ENCODE measurements around the gene PPP1R26.
A peak's percentile ranks its signal among the peaks of the same experiment; 100 is the strongest.

The PPP1R26 gene

DNA sequence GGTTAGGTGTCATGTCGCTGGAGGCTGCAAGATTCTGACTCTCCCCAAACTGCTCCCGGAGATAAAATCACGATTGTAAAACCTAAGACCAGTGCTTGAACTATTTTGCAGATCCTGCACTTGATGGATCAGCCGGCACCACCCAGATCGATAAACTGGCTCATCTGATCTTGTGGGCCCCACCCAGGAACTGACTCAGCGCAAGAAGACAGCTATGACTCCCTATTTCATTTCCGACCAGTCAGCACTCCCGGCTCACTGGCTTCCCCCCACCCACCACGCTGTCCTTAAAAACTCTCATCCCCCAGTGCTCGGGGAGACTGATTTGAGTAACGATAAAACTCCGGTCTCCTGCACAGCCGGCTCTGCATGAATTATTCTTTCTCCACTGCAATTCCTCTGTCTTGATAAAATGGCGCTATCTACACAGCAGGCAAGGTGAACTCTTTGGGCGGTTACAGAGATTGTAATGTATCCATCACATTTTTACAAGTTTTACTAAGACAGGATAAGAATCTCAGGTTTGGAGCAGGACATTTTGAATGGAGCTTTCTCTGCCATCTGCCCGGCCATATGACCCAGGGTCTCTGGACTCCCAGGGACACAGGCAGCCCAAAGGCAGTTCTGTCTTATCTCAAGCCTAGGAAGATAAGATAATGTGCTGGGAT lies 10.6 kb upstream of the PPP1R26 start:
- no peak for DNase-seq

- peak; percentile 76 for DNase-seq
These were observed 7.6 kb upstream of the PPP1R26 start for GRCh38 chr9:135471791-135472640.

GRCh38 chr9:135473972-135474543 lies 5.5 kb upstream of the PPP1R26 start:
- no peak for DNase-seq

DNA sequence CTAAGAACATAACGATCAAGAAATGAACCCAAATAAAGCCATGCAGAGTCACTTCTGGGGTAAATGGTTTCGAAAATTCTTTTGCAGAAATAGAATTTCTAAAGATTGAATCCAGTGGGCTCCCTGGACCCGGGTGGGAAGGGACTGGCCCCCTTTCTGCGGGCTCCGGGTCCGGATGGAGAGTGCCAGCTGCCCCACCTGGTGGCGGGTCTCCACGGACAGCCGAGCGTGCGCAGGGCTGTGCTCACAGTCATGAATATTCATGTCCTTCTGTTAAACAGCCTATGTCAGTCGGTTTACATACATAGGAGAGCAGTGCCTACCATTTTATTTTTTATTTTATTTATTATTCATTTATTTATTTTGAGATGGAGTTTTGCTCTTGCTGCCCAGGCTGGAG lies 4.7 kb upstream of the PPP1R26 start:
- DNase-seq: peak; percentile 32

- DNase-seq: no peak
These were observed 2.8 kb upstream of the PPP1R26 start for GRCh38 chr9:135476561-135477355.

GRCh38 chr9:135478191-135478590 lies 1.4 kb upstream of the PPP1R26 start:
- no peak for DNase-seq

GRCh38 chr9:135478829-135479468 lies 633 bp upstream of the PPP1R26 start:
- DNase-seq: peak; percentile 44

DNA sequence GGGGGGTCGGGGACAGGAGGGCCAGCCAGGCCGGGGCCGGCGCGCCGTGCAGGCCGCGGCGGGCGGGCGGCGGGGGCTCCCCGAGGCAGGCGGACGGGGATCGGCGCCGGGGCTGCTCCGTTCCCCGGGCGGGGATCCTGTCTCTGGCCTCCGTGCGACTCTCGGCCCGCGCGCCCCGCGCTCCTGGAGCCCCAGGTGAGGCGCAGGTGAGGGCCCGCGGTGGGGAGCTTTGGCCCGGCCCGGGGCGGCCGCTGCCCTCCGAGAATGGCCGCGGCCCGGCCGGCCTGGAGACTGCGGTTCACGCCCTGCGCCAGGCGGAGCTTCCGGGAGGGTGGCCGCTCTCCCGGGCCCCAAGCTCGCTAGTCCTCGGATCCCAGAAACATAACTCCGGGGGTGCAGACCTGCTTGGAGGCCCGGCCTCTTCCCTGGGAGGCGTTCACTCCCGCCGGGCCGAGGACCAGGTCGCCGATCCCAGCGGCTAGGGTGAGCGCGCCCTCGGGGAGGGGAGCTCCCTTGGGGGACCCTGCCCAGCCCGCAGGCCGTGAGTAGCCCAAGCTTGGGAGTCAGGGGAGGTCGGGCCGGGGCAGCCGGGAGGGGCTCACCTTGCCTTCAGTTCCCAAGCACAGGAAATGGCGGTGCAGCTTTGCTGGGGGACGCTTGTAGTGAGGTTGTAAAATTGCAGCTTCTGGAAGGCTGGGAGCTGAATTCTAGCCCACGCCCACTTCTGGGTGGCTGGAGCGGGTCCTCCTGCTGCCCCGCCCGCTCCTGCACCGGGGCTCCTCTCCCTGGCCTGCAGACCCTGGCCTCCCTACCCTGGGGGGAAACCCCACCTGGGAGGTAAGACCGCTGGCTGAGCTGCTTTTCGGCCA lies 723 bp downstream of the PPP1R26 start:
- peak; percentile 25 for DNase-seq

GRCh38 chr9:135480940-135481310 lies 1.3 kb downstream of the PPP1R26 start:
- no peak for DNase-seq

DNA sequence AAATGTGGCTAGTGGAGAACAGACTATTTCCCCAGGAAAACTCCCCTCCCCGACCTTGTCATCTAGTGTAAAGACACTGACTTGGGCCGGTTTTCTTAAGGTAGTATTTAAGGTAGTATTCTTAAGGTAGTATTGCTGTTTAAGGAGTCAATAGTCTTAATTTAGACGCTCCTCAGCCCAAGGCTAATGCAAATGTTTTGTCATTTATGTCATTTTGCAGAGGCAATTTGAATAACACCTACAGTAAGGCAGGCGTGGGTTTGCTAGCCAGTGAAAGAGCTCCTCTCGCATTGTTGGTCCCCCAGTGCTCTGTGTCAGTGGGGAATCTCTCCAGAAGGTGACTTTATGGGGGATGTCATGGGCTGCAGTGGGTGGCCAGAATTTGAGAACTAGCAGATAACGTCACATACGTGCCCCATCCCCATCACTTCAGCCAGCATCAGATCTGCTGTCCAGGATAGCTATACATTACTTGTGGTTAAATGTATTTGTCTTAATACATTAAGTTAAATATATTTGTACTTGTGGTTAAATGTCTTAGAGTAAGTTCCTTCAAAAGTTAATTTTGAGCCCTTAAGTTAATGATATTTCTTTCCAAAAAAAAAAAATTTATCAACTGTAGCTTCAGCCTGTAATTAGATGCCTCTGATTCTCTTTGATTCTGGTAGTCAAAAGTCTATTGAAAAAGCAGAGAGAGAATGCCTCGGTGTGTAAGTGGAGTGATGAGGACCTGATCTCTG lies 2.6 kb downstream of the PPP1R26 start:
- DNase-seq: no peak

DNA sequence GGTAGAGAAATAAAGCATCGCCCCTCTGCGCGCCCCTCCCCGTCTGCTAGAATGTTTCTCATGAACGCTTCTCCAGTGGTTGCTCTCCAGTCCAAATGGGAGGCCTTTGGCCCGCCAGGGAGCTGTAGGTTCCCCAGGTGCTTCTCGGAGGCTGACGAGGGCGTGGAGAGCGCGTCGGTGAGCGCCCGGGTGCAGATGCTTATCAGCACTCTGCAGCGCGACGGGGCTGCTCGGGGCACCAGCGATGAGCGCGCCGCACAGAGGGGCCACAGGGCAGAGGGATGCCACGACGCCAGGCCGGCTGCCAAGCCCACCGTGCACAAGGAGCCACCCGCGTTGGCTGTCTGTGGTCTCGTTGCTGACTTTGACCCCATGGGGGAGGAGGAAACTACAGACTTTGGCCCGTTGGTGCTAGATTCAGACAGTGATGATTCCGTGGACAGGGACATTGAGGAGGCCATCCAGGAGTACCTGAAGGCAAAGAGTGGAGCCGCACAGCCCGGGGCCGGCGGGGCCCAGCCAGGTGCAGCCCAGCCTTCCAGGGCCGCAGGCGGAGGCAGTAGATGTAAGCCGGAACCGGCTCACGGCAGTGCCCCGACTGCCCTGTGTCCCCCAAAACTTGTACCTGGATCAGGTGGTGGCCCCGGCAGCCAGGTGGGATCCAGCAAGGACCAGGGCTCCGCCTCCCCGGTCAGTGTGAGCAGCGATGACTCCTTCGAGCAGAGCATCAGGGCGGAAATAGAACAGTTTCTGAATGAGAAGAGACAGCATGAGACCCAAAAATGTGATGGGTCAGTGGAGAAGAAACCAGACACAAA lies 5.1 kb downstream of the PPP1R26 start:
- no peak for DNase-seq

DNA sequence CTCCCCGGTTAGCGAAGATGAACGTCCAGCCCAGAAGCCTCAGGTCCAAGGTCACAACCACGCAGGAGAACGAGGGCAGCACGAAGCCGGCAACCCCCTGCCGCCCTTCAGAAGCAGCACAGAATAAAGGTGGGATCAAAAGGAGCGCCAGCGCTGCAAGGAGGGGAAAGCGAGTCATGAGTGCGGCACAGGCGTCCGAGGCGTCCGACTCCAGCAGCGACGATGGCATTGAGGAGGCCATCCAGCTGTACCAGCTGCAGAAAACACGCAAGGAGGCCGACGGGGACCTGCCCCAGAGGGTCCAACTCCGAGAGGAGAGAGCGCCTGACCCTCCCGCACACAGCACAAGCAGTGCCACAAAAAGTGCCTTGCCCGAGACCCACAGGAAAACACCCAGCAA lies 5.8 kb downstream of the PPP1R26 start:
- DNase-seq: no peak

- no peak for DNase-seq
These were observed 6.2 kb downstream of the PPP1R26 start for GRCh38 chr9:135485832-135486231.

DNA sequence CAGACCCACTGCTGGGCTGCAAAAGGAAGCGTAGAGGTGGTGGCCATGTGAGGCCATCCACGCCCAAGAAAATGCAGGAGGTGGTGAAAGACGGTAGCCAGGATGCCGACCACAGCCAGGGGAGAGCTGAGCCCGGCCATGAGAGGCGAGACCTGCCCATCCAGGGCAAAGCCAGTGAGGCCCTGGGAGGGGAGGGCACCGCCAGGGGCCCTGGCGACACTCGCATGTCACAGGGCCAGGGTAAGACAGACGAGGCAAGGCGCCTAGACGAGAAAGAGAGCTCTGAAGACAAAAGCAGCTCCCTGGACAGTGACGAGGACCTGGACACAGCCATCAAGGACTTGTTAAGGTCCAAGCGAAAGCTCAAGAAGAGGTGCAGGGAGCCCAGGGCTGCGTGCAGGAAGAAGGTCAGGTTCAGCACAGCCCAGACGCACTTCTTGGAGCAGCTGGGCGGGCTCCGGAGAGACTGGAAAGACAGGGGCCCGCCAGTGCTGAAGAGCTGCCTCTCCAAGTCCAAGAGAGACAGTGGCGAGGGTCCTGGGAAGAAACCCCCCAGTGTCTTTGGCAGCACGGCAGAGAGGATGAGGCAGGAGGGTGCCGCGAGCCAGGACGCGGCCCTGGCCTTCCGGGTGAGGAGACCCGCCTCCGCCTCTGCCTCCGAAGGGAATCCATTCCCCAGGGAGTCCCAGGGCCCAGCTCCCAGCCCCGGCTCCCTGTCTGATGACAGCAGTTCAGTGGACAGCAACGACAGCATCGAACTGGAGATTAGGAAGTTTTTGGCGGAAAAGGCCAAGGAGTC lies 6.9 kb downstream of the PPP1R26 start:
- no peak for DNase-seq

- DNase-seq: no peak
These were observed 7.9 kb downstream of the PPP1R26 start for GRCh38 chr9:135487281-135488012.

DNA sequence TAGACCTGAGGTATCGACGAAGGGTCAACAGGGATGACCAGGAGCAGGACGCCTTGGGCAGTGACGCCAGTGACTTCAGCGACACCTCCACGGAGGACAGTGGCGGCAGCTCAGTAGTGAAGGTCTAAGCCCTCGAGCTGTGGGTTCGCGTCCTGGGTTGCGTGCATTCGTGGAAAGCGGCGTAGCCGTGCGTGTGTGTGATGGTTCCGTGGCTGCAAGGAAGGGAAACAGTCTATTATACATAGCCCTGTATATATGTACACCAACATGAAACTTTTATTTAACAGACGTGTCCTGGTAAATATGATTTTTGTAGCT lies 8.4 kb downstream of the PPP1R26 start:
- no peak for DNase-seq

DNA sequence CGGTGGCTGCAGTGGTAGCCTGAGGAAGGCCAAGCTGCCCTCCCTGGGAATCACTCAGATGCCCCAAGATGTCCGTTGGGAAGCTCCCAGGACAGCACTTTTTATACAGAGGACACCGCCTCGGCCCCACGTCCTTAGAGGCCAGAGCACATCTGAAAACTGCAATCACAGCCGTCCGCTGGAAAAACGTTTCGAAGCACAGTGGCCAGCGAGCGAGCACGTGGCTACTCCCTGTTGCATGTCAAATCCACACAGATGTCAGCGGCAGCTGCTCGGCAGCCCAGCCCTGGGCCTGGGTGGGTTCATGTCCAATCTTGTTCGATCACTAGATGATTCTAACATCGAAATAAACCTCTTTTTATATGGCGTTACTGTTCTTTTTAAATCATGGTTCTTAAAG lies 8.9 kb downstream of the PPP1R26 start:
- no peak for DNase-seq

DNA sequence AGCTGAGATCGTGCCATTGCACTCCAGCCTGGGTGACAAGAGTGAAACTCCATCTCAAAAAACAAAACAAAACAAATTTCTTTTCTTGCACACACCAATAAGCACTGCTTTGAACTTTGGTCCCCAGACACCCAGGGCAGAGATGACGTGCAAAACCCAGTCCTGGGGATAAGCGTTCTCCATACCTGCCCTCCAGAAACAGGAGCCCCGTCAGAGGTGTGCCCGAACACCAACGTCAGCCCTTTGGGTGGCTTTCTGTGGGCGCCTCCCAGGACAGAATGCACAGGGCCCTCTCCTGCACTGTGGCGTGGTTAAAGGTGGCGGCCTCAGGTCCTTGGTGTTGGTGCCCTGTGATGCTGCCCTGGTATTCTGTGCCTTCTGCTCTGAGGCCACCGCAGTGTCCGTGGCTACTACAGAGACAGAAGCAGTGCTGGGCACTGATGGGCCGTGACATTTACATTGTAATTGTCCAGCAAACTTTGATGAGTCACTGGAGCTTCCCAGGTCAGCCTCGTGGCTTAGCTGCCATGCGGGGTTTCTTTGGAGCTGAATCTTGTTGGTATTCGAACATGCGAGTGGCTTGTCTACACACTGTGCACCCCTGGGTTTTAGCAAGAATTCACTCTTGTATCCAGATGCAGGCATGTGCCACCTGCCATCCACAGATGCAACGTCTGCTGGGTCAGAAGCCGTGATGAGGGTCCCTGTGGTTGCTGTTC lies 9.8 kb downstream of the PPP1R26 start:
- no peak for DNase-seq

All from NCI-H146 (cell line).